ENCODE measurements around the gene NDUFB8.

NDUFB8 gene

GRCh38 chr10:100505164-100505563, 24.5 kb downstream of the NDUFB8 start:
- no peak for TF ChIP-seq CTCF (IDR thresholded peaks at IDR 0.05; ENCODE audit: extremely low read depth, insufficient read depth, missing control alignments)
- in situ Hi-C loops (cut with MboI; ENCODE audit: low pct_unique_long_range_greater_than_20kb, low sequenced_read_pairs, unreplicated experiment), result loop anchor here (10.0 kb wide), 1 partner anchor 70 kb away; no protein-coding TSS in a partner anchor
- DNase-seq (ENCODE audit: low spot score), result no peak

DNA sequence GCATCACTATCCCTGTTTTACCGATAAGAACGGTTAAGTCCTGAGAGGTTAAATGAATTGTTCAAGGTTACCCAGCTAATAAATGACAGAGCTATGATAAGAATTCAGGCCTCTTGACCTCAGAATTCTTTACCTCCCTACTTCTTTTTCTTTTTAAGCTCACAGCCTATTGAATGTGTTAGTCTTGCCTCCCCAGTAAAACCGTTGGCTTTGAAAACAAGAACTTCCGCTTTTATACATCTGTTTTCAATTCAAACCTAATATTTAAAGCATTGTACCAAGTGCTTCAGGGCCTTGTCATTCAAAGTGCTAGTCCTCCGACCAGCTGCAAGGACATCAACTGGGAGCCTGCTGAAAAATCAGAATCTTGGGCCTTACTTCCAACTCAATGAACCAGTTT, 25.6 kb downstream of the NDUFB8 start:
- no peak for DNase-seq (ENCODE audit: low spot score)
- in situ Hi-C loops (cut with MboI; ENCODE audit: low pct_unique_long_range_greater_than_20kb, low sequenced_read_pairs, unreplicated experiment), result loop anchor here (10.0 kb wide), 1 partner anchor 69 kb away; no protein-coding TSS in a partner anchor
- no peak for TF ChIP-seq CTCF (IDR thresholded peaks at IDR 0.05; ENCODE audit: extremely low read depth, insufficient read depth, missing control alignments)

DNA sequence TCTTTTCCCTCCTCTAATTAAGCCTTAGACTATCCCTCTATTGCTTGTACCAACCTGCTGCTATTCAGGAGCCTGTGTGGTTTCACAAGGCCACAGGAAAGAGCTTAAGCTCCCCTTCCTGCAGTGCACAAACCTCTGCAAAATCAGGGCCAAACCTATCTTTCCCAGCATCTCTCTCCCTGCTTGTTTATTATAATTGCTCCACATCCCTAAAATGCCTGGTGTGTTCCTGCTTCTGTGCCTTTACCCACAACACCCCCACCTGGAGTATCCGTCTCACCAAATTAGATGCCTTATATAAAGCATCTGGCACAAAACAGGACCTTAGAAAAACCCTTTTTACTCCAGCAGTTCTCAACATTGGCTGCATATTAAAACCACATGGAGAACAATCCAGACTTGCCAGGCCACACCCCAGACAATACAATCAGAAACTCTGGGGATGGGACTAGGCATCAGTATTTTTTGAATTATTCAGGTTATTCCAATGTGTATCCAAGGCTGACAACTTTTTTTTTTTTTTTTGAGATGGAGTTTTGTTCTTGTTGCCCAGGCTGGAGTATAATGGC, 26.7 kb downstream of the NDUFB8 start:
- in situ Hi-C loops (cut with MboI; ENCODE audit: low pct_unique_long_range_greater_than_20kb, low sequenced_read_pairs, unreplicated experiment), result loop anchor here (10.0 kb wide), 1 partner anchor 68 kb away; no protein-coding TSS in a partner anchor
- no peak for TF ChIP-seq CTCF (IDR thresholded peaks at IDR 0.05; ENCODE audit: extremely low read depth, insufficient read depth, missing control alignments)
- no peak for DNase-seq (ENCODE audit: low spot score)

DNA sequence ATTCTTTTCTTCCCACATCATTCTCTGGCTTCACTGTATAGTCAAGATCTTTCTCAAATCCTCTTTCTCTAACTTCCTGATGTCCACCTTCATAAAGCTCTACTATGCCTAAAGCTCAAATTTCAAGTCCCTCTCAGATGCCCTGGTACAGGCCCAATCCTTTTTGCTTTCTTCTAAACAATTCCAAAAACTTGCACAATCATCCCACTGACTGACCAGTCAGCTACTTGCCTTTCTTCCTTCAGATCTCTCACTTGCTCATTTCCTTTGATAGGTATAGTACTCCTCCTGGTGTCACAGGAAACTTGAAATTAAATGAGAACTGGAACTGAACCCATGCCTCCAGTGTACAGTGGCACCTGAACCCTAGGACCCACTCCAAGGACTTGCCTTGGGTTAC, 28.2 kb downstream of the NDUFB8 start:
- TF ChIP-seq CTCF (IDR thresholded peaks at IDR 0.05; ENCODE audit: extremely low read depth, insufficient read depth, missing control alignments), result no peak
- no peak for DNase-seq (ENCODE audit: low spot score)
- in situ Hi-C loops (cut with MboI; ENCODE audit: low pct_unique_long_range_greater_than_20kb, low sequenced_read_pairs, unreplicated experiment), result loop anchor here (10.0 kb wide), 1 partner anchor 67 kb away; no protein-coding TSS in a partner anchor

DNA sequence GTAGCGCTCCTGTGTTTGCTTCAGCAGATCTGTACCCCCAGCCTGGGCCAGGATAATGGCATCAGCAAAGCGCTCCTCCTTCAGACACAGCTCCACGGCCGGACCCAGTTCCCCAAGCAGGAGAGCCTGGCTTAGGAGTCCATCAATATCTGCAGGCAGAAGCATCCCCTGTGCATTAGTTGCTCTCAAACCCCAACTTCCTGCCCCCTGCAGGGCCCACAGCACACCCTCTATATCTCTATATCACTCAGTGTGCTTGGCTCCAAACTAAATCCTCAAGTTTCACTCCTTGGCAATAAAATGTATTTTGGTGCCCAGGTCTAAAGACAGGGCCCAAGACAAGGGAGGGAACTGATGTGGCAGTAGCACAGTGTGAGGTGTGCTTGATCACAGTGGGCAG, 31.6 kb downstream of the NDUFB8 start:
- DNase-seq (ENCODE audit: low spot score), result no peak
- in situ Hi-C loops (cut with MboI; ENCODE audit: low pct_unique_long_range_greater_than_20kb, low sequenced_read_pairs, unreplicated experiment), result no loop called here
- no peak for TF ChIP-seq CTCF (IDR thresholded peaks at IDR 0.05; ENCODE audit: extremely low read depth, insufficient read depth, missing control alignments)

GRCh38 chr10:100496567-100496966, 33.1 kb downstream of the NDUFB8 start:
- no peak for TF ChIP-seq CTCF (IDR thresholded peaks at IDR 0.05; ENCODE audit: extremely low read depth, insufficient read depth, missing control alignments)
- no peak for DNase-seq (ENCODE audit: low spot score)
- in situ Hi-C loops (cut with MboI; ENCODE audit: low pct_unique_long_range_greater_than_20kb, low sequenced_read_pairs, unreplicated experiment), result no loop called here

All from GM13977 (cell line).